Measurements from ENCODE around the gene LMLN.

The LMLN gene

DNA sequence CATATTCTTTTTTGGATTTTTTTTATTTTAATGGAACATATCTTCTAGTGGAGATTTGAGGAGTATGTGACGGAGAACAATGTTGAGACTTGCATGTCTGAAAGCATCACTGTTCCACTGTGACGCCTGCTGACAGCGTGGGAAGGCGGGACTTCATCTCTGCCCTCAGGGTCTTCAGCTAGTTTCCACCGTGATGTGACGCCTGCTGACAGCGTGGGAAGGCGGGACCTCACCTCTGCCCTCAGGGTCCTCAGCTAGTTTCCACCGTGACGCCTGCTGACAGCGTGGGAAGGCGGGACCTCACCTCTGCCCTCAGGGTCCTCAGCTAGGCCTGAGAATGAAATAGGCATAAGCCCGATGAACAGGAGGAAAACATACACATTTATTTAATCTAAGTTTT, 70.7 kb downstream of the LMLN start:
- TF ChIP-seq CTCF (IDR thresholded peaks at IDR 0.05; ENCODE audit: insufficient read depth, low read length, poor library complexity, severe bottlenecking): no peak
- DNase-seq (ENCODE audit: extremely low read depth, insufficient read length): no peak
- no peaks in the 10 kb centered on the region for H3K36me3 ChIP-seq (ENCODE audit: control insufficient read depth, insufficient read depth, low read length)
- H3K4me3 ChIP-seq (replicated peaks; ENCODE audit: low read depth, low read length): no peak overlapping the region
- no peaks in the 10 kb centered on the region; the same call in 1 of the 2 replicates for H3K27me3 ChIP-seq (replicated peaks; ENCODE audit: control insufficient read depth, insufficient read depth, low read length)

DNA sequence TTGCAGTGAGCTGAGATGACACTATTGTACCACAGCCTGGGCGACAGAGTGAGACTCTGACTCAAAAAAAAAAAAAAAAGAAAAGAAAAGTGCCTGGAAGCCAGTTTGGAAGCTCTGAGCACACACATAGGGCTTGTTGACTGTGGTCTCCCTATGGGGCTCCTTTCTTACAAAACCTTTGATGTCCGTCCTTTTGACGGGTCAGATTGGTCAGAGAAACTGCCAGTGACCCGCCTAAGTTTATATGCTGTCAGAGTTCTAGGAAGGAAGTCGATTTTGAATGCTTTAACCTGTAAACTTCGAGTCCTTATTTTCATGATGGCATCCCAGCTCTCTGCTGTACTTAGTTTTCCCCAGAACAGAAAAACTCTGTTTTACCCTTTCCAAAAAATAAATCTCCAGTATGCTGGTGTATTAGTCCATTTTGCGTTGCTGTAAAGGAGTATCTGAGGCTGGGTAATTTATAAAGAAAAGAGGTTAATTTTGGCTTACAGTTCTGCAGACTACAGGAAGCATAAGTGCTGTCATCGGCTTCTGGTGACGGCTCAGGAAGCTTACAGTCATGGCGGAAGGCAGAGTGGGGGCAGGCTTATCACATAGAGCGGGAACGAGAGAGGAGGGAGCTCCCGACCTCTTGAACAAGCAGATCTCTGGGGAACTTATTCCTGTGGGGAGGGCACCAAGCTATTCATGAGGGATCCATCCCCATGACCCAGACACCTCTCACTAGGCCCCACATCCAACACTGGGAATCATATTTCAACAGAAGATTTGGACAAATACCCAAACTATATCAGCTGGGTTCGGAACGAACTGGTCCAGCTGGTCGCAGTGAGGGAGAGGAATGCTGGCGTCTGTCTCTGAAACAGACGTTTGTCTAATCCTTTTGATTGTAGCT, 72.3 kb downstream of the LMLN start:
- no peaks in the 10 kb centered on the region; the same call in 1 of the 2 replicates for H3K27me3 ChIP-seq (replicated peaks; ENCODE audit: control insufficient read depth, insufficient read depth, low read length)
- H3K36me3 ChIP-seq (ENCODE audit: control insufficient read depth, insufficient read depth, low read length): no peaks in the 10 kb centered on the region
- H3K4me3 ChIP-seq (replicated peaks; ENCODE audit: low read depth, low read length): no peak overlapping the region
- TF ChIP-seq CTCF (IDR thresholded peaks at IDR 0.05; ENCODE audit: insufficient read depth, low read length, poor library complexity, severe bottlenecking): no peak
- no peak for DNase-seq (ENCODE audit: extremely low read depth, insufficient read length)

DNA sequence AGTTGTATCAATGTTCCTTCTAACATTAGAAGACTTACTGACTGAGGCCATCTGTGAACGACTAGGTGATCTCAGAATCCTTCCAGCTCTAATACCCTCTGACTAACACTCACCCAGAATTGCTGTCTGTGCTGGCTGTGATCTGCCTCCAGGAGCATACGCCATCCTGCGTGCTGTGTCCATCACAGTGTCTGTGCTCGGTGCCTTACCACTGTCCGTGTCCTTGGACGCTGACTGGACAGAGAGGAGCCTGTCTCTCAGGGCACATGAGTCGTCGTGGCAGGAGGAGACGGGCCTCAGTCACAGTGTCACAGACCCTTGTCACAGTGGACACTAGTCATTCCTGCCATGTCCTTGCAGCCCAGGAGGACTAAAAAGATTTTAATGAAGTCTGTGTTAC, 83.1 kb downstream of the LMLN start:
- Histone ChIP-seq H3K27me3 (replicated peaks; ENCODE audit: control insufficient read depth, insufficient read depth, low read length) (no peaks in the 10 kb centered on the region; the same call in 1 of the 2 replicates), H3K4me3 (replicated peaks; ENCODE audit: low read depth, low read length) (no peak overlapping the region), H3K36me3 (ENCODE audit: control insufficient read depth, insufficient read depth, low read length) (no peaks in the 10 kb centered on the region)
- DNase-seq (ENCODE audit: extremely low read depth, insufficient read length): no peak
- TF ChIP-seq CTCF (IDR thresholded peaks at IDR 0.05; ENCODE audit: insufficient read depth, low read length, poor library complexity, severe bottlenecking): no peak

GRCh38 chr3:198046120-198046857, 86.3 kb downstream of the LMLN start:
- H3K4me3 ChIP-seq (replicated peaks; ENCODE audit: low read depth, low read length): no peak overlapping the region
- H3K27me3 ChIP-seq (replicated peaks; ENCODE audit: control insufficient read depth, insufficient read depth, low read length): no peaks in the 10 kb centered on the region; the same call in 1 of the 2 replicates
- no peak for TF ChIP-seq CTCF (IDR thresholded peaks at IDR 0.05; ENCODE audit: insufficient read depth, low read length, poor library complexity, severe bottlenecking)
- no peak for DNase-seq (ENCODE audit: extremely low read depth, insufficient read length)
- no peaks in the 10 kb centered on the region for H3K36me3 ChIP-seq (ENCODE audit: control insufficient read depth, insufficient read depth, low read length)

GRCh38 chr3:198048445-198048844, 88.4 kb downstream of the LMLN start:
- no peak for DNase-seq (ENCODE audit: extremely low read depth, insufficient read length)
- Histone ChIP-seq H3K4me3 (replicated peaks; ENCODE audit: low read depth, low read length) (no peak overlapping the region), H3K36me3 (ENCODE audit: control insufficient read depth, insufficient read depth, low read length) (no peaks in the 10 kb centered on the region), H3K27me3 (replicated peaks; ENCODE audit: control insufficient read depth, insufficient read depth, low read length) (no peaks in the 10 kb centered on the region; the same call in 1 of the 2 replicates)
- TF ChIP-seq CTCF (IDR thresholded peaks at IDR 0.05; ENCODE audit: insufficient read depth, low read length, poor library complexity, severe bottlenecking): no peak

Data from GM06990 (cell line).